CD4-positive, alpha-beta T cell treated with Interleukin-17A for 4 hours (primary cell): ENCODE measurements around the gene ADCY2.

Source experiments
- DNase-seq: peaks from one replicate; pipeline ENCODE4 v3.0.0-alpha.2; 2020; ENCODE audit warnings: mixed read lengths

Gene ADCY2

GRCh38 chr5:7395947-7396712, at the start of gene ADCY2:
ADCY2 (plus strand) TSS chr5:7396138; CDS start chr5:7396297, 159 bp downstream.
- no peak for DNase-seq

DNA sequence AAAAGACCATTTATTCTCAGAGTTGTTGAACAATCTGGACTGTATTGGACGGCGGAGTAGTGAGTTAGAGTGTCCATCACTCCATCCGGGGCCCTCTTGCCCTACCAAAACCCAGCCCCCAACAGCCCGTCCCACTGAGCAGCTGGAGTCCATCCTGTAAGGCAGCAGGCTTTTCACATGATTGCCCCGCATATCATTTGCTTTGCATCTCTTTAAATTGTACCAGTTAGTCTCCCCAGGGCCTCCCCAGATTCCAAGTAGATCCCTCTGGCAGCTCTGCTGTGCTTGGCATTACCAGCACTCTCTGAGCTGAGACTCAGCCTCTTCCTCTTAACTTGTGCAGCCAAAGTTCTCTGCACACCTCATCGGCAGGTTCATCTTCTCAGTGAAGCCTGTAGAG, 48.6 kb upstream of the ADCY2 start:
- DNase-seq = no peak

- DNase-seq = no peak
Observed at GRCh38 chr5:7348168-7348854, 47.6 kb upstream of the ADCY2 start.

- no peak for DNase-seq
Observed at GRCh38 chr5:7361593-7361992, 34.3 kb upstream of the ADCY2 start.

DNA sequence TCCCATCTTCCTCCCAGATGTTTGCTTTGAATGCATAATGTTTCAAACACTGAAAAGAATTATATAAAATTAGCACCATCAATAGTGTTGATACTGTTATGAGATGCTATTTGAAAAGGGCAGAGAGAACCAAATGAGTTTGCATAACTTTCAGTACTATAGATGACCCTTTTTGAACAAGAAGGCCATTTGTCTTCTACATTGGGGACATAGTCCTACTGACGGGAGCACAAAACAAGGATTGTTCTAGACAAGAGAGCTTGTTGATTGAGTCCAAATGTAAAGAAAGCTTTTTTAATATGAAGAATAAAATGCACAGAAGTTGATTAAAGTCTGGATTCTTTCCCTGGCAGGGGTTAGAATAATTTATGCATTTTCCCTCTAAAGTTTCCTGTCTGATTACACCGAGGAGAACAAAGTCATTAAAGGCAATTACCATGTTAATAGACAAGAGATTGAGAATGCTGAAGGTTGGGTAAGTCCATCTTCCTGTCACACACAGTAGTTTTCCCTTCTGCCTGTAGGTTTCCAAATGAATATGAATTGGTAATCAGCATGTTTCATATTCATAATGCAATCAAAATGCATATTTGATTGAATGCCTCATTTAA, 32.8 kb upstream of the ADCY2 start:
- no peak for DNase-seq

- no peak for DNase-seq
Observed at GRCh38 chr5:7364226-7364875, 31.6 kb upstream of the ADCY2 start.

DNA sequence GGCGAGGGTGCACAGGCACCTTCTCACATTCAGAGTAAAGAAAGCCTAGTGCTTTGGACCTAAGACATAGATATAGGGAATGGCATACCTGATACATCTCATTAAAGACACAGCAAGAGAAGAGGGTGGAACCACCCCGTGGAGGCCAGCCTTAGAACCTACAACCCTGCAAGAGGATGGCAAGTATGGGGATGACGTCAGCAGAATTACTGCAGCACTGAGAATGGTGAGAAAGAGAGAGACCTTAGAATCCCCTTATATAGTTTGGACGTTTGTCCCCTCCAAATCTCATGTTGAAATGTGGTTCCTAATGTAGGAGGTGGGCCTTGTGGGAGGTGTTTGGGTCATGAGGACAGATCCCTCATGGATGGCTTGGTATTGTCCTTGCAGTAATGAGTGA, 28.2 kb upstream of the ADCY2 start:
- no peak for DNase-seq

GRCh38 chr5:7372399-7372798, 23.5 kb upstream of the ADCY2 start:
- DNase-seq = no peak

DNA sequence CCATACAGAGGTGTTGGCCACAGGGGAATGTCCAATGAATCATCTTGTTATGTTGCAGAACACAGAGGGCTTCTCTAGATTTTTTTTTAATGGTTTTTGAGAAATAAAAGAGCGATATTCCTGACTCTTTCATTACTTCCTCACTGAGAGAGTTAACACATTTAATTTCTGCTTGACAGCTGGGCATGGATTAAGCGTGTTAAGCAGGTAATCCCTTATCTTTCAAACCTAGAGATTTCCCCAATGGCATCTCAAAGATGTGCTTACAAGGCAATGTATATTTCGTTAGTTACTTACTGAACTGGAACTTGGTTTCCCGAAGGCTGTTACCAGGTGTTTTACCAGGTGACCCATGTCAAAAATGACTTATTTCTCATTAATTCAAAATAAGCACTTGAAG, 21.8 kb upstream of the ADCY2 start:
- no peak for DNase-seq

GRCh38 chr5:7375457-7375856, 20.5 kb upstream of the ADCY2 start:
- no peak for DNase-seq

- DNase-seq = no peak
Observed at GRCh38 chr5:7376871-7377270, 19.1 kb upstream of the ADCY2 start.

- DNase-seq = no peak
Observed at GRCh38 chr5:7377761-7378160, 18.2 kb upstream of the ADCY2 start.

DNA sequence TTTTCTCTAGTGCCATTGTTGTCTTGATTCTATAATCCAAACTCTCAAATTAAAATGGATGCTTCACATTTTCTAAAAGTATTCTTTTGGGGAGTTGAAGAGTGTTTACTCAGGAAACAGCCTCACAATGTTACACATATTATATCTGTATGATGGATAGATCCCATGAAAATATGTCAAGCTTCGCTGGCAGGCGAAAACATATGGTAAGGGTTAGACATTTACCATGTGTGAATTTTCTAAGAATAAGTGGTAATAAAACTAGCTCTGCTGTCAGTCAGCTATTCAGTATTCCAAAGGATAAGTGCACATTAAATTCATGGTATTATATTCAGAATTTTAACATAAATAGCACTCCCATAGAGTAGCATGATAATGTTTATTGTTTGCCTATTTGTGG, 13.3 kb upstream of the ADCY2 start:
- DNase-seq = no peak

DNA sequence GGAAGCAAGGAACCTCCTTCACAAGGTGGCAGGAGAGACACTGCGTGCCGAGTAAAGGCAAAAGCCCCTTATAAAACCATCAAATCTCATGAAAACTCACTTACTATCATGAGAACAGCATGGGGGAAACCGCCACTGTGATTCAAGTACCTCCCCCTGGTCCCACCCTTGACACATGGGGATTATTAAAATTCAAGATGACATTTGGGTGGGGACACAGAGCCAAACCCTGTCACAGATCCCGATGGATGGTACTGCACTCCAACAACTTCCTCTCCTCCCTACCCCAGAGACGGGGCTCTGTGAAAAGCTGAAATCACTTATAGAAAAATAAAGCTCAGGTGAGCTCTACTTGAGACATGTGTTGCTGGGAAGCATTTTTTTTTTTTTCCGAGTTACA, 10.3 kb upstream of the ADCY2 start:
- DNase-seq = no peak

- DNase-seq = no peak
Observed at GRCh38 chr5:7388553-7388952, 7.4 kb upstream of the ADCY2 start.

DNA sequence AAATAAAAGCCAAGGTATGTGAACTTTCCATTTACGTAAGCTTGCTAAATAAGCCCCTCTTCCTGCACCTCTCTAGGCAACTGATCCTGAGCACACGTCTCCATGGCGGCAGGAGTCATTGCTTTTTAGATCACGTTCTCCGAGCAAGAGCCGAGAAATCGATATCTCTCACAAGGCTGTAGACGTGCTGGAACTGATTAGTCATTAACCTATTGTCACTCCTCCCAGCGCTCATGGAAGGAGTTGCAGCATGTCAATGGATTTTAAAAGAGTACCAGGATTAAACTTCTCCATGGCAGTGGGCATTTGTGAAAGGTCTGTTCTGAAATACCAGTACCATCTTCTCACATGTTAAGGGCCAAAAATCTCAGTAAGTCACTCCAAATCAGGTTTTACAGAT, 4.7 kb upstream of the ADCY2 start:
- DNase-seq = no peak

GRCh38 chr5:7391814-7392692, 3.9 kb upstream of the ADCY2 start:
- no peak for DNase-seq

GRCh38 chr5:7392693-7393024, 3.3 kb upstream of the ADCY2 start:
- no peak for DNase-seq

- no peak for DNase-seq
Observed at GRCh38 chr5:7393921-7394799, 1.8 kb upstream of the ADCY2 start.

DNA sequence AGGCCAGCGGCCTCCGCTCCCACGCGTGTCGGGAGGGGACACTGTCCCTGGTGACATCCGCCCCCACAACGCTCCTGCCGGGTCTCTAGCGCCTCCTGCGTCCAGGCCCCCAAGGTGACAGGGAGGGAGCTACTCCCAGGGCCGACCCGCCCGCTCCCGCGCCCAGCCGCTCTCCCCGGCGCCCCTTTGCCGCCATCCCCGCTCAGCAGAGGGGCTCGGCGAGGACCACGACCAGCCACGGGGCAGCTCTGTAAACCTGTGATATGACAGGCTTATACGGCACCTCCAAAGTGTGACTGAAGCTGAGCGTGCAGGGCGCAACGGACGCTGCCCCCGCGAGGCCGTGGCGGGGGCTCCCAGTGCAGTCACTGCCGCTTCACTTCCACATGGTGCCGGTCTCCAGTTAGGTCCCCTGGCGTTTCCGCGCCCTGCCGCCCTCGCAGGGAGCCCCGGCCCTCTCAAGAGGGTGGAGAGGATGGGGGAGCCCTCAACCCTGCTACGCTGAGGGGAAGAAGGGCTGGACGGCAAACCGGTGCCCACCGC, 978 bp upstream of the ADCY2 start:
- no peak for DNase-seq

GRCh38 chr5:7395432-7395946, 449 bp upstream of the ADCY2 start:
- DNase-seq = no peak
